AG09319 (cell line): ENCODE results near the gene C21orf58.

Source experiments
- DNase-seq: peaks from one replicate; pipeline ENCODE4 v3.0.0-alpha.2; 2010; ENCODE audit warnings: low read depth; ENCODE audit errors: extremely low read depth
- CTCF ChIP-seq: IDR thresholded peaks from 2 replicates; pipeline ENCODE4 v1.5.1; 2011; ENCODE audit warnings: low read depth, mild to moderate bottlenecking, inconsistent platforms, low read length, moderate library complexity

Gene C21orf58

GRCh38 chr21:46329796-46330195 lies 6.1 kb upstream of the C21orf58 start:
- no peak for TF ChIP-seq CTCF
- no peak for DNase-seq

- no peak for DNase-seq
- TF ChIP-seq CTCF, result no peak
These were observed 4.5 kb upstream of the C21orf58 start for GRCh38 chr21:46328151-46328550.

GRCh38 chr21:46327711-46328110 lies 4.0 kb upstream of the C21orf58 start:
- TF ChIP-seq CTCF, result no peak
- DNase-seq, result no peak

- no peak for DNase-seq
- TF ChIP-seq CTCF, result no peak
These were observed 2.5 kb upstream of the C21orf58 start for GRCh38 chr21:46326110-46326703.

GRCh38 chr21:46325073-46325912 lies 1.6 kb upstream of the C21orf58 start:
- TF ChIP-seq CTCF, result peak; percentile 37
- no peak for DNase-seq

GRCh38 chr21:46324390-46325072 lies 861 bp upstream of the C21orf58 start:
- TF ChIP-seq CTCF, result peak; percentile 2
- peak; percentile 54 for DNase-seq

GRCh38 chr21:46323227-46323709 lies 402 bp downstream of the C21orf58 start:
- TF ChIP-seq CTCF, result no peak

More at GRCh38 chr21:46323227-46323709, 402 bp downstream of the C21orf58 start:
- DNase-seq, result no peak
